WTC11 (cell line): ENCODE results near the gene PROSER2. TPM values are rescaled to one million over a fixed set of nuclear protein-coding genes. Genes with fewer than 3 reads are reported as not detected.

ENCODE experiments used
- ATAC-seq: fragments of 200-7000 bp; cut with Tn5 transposase; 2 replicates; pipeline ENCODE4 v1.10.0; 2021; ENCODE audit warnings: mild to moderate bottlenecking, moderate library complexity
- CTCF ChIA-PET: fragments of 300-600 bp; sonication (Branson Sonifier 250); formaldehyde crosslinking; loops from one replicate; lab custom pipeline; 2021; ENCODE audit warnings: antibody characterized with exemption; lab: Charles Lee
- POLR2A ChIA-PET: fragments of 350-600 bp; sonication (Branson Sonifier 250); formaldehyde crosslinking; loops from one replicate; lab custom pipeline; 2021; ENCODE audit warnings: antibody characterized with exemption; lab: Charles Lee
- DNase-seq: peaks from one replicate; pipeline ENCODE4 v3.0.0; 2021; ENCODE audit warnings: low spot score
- H3K27ac Mint-ChIP-seq: 2 replicates; pipeline ENCODE4 v1.8.0; 2021; ENCODE audit warnings: mixed read lengths
- H3K27me3 Mint-ChIP-seq: 2 replicates; pipeline ENCODE4 v1.8.0; 2021; ENCODE audit warnings: low read depth, mild to moderate bottlenecking, moderate library complexity, mixed read lengths
- H3K36me3 Mint-ChIP-seq: 2 replicates; pipeline ENCODE4 v1.8.0; 2021; ENCODE audit warnings: mixed read lengths
- H3K4me1 Mint-ChIP-seq: 2 replicates; pipeline ENCODE4 v1.8.0; 2022; ENCODE audit warnings: mixed read lengths
- H3K4me3 Mint-ChIP-seq: 2 replicates; pipeline ENCODE4 v1.8.0; 2021; ENCODE audit warnings: mild to moderate bottlenecking, moderate library complexity, mixed read lengths
- H3K9me3 Mint-ChIP-seq: 2 replicates; pipeline ENCODE4 v1.8.0; 2021; ENCODE audit warnings: mixed read lengths
- E2F5 ChIP-seq: sonication (generic); formaldehyde crosslinking; IDR thresholded peaks from 2 replicates; pipeline ENCODE4 v1.8.1; 2022; ENCODE audit warnings: mild to moderate bottlenecking, moderate library complexity, missing genetic modification reagents
- ELF4 ChIP-seq: sonication (generic); formaldehyde crosslinking; IDR thresholded peaks from 2 replicates; pipeline ENCODE4 v1.8.1; 2022; ENCODE audit warnings: low read depth, mild to moderate bottlenecking, moderate library complexity, missing genetic modification reagents
- GRHL2 ChIP-seq: fragments of 250-450 bp; sonication (Bioruptor Pico); IDR thresholded peaks from 2 replicates; pipeline ENCODE4 v1.8.0; 2022; ENCODE audit warnings: mild to moderate bottlenecking, moderate library complexity; ENCODE audit not compliant: insufficient replicate concordance, severe bottlenecking
- HMGA2 ChIP-seq: fragments of 250-450 bp; sonication (Bioruptor Pico); IDR thresholded peaks from 2 replicates; pipeline ENCODE4 v1.4.0; 2021; ENCODE audit warnings: mild to moderate bottlenecking, moderate library complexity
- NFE2L1 ChIP-seq: sonication (generic); formaldehyde crosslinking; IDR thresholded peaks from 2 replicates; pipeline ENCODE4 v1.8.1; 2023; ENCODE audit warnings: missing genetic modification reagents
- NR2C2 ChIP-seq: sonication (generic); formaldehyde crosslinking; IDR thresholded peaks from 2 replicates; pipeline ENCODE4 v1.8.0; 2022; ENCODE audit warnings: mild to moderate bottlenecking, missing genetic modification reagents
- RELA ChIP-seq: sonication (generic); formaldehyde crosslinking; IDR thresholded peaks from 2 replicates; pipeline ENCODE4 v1.8.1; 2022; ENCODE audit warnings: missing genetic modification reagents, mild to moderate bottlenecking, borderline replicate concordance
- USF1 ChIP-seq: sonication (generic); formaldehyde crosslinking; IDR thresholded peaks from 2 replicates; pipeline ENCODE4 v1.8.0; 2022; ENCODE audit warnings: mild to moderate bottlenecking, missing genetic modification reagents
- ZBTB21 ChIP-seq: sonication (generic); formaldehyde crosslinking; IDR thresholded peaks from 2 replicates; pipeline ENCODE4 v1.8.1; 2023; ENCODE audit warnings: mild to moderate bottlenecking, missing genetic modification reagents, borderline replicate concordance
- ZNF138 ChIP-seq: sonication (generic); formaldehyde crosslinking; conservative IDR thresholded peaks from 2 replicates; pipeline ENCODE4 v1.8.1; 2022; ENCODE audit warnings: mild to moderate bottlenecking, moderate library complexity, missing genetic modification reagents
- ZNF281 ChIP-seq: sonication (generic); formaldehyde crosslinking; IDR thresholded peaks from 2 replicates; pipeline ENCODE4 v1.8.0; 2023; ENCODE audit warnings: mild to moderate bottlenecking, missing genetic modification reagents
- ZNF317 ChIP-seq: sonication (generic); formaldehyde crosslinking; IDR thresholded peaks from 2 replicates; pipeline ENCODE4 v1.8.1; 2023; ENCODE audit warnings: low read depth, mild to moderate bottlenecking, moderate library complexity, missing genetic modification reagents, borderline replicate concordance
- ZNF425 ChIP-seq: fragments of 250-450 bp; sonication (Bioruptor Pico); conservative IDR thresholded peaks from 2 replicates; pipeline ENCODE4 v1.9.0; 2021; ENCODE audit warnings: mild to moderate bottlenecking
- ZNF671 ChIP-seq: fragments of 250-450 bp; sonication (Bioruptor Pico); IDR thresholded peaks from 2 replicates; pipeline ENCODE4 v1.8.0; 2021; ENCODE audit warnings: mild to moderate bottlenecking
- total RNA-seq: library from RNA; stranded (reverse); gene quantifications from 3 replicates; pipeline ENCODE4 v1.2.3, GENCODE V29; 2021
- TF ChIP-seq, protein P1 (sequence below): sonication (generic); formaldehyde crosslinking; IDR thresholded peaks from 2 replicates; pipeline ENCODE4 v1.8.1; 2022; ENCODE audit warnings: low read depth, missing genetic modification reagents, borderline replicate concordance
- TF ChIP-seq, protein P2 (sequence below): sonication (generic); formaldehyde crosslinking; IDR thresholded peaks from 2 replicates; pipeline ENCODE4 v1.8.0; 2023; ENCODE audit warnings: missing genetic modification reagents
- TF ChIP-seq, protein P3 (sequence below): sonication (generic); formaldehyde crosslinking; IDR thresholded peaks from 2 replicates; pipeline ENCODE4 v1.8.1; 2023; ENCODE audit warnings: mild to moderate bottlenecking, missing genetic modification reagents, borderline replicate concordance

The PROSER2 gene
- total RNA-seq, 1 experiment from 2014 or later, result 8.5 TPM

DNA sequence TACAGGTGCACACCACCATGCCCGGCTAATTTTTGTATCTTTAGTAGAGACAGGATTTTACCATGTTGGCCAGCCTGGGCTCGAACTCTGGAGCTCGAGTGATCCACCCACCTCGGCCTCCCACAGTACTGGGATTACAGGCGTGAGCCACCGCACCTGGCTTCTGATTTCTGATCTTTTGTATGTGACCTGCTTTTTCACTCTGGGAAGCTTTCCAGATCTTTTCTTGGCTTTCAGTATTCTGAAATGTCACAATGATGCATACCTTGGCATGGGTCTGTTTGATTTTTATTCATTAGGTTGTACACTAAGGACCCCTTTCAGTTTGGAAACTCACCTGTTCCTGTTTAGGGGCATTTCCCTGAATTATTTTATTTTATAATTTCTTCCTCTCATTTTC, 41.6 kb downstream of the PROSER2 start (continued):
- TF ChIP-seq ZNF425 (CRISPR knock-in tag) (no peak), RELA (CRISPR knock-in tag) (no peak), USF1 (CRISPR knock-in tag) (no peak)
- TF ChIP-seq, protein P1, sequence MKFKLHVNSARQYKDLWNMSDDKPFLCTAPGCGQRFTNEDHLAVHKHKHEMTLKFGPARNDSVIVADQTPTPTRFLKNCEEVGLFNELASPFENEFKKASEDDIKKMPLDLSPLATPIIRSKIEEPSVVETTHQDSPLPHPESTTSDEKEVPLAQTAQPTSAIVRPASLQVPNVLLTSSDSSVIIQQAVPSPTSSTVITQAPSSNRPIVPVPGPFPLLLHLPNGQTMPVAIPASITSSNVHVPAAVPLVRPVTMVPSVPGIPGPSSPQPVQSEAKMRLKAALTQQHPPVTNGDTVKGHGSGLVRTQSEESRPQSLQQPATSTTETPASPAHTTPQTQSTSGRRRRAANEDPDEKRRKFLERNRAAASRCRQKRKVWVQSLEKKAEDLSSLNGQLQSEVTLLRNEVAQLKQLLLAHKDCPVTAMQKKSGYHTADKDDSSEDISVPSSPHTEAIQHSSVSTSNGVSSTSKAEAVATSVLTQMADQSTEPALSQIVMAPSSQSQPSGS (CRISPR knock-in tag), result no peak

DNA sequence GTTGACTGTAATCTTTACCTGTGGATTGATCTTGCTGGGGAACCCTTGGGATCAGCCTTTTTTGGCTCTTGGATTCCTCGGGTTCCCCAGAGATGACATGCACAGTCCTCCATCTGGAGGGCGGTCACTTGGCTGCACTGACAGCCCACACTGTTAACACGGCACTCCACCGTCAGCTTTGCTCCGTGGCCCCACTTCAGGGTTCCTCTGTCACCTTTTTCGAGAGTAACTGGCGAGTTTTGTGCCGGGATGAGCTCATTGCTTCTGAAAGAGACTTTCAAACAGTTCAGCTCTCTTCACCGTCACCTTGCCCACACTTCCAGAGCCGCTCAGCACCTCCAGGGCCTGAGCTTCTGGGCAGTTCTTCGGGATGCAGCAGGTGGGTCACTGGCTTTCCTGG, 42.4 kb downstream of the PROSER2 start:
- H3K36me3 Mint-ChIP-seq, result no peaks in the 10 kb centered on the region
- no peak overlapping the region for H3K4me3 Mint-ChIP-seq
- POLR2A ChIA-PET, result no interaction called here
- no peak for ATAC-seq
- no peak for DNase-seq
- H3K9me3 Mint-ChIP-seq, result no peaks in the 10 kb centered on the region
- H3K4me1 Mint-ChIP-seq, result peaks cover 19% of the 10 kb centered on the region
- CTCF ChIA-PET, result interaction anchor here (0.6 to 1.0 kb wide), 3 partner anchors 12 to 121 kb away, joined by 3 to 4 read pairs (median 3); no protein-coding TSS in a partner anchor
- TF ChIP-seq, protein P2, sequence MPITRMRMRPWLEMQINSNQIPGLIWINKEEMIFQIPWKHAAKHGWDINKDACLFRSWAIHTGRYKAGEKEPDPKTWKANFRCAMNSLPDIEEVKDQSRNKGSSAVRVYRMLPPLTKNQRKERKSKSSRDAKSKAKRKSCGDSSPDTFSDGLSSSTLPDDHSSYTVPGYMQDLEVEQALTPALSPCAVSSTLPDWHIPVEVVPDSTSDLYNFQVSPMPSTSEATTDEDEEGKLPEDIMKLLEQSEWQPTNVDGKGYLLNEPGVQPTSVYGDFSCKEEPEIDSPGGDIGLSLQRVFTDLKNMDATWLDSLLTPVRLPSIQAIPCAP (CRISPR knock-in tag), result no peak
- TF ChIP-seq ZNF138 (CRISPR knock-in tag) (no peak), ZNF281 (CRISPR knock-in tag) (no peak), E2F5 (CRISPR knock-in tag) (no peak), ZNF671 (CRISPR knock-in tag) (no peak)
- H3K27ac Mint-ChIP-seq, result peak overlapping the region; percentile 70
- no peaks in the 10 kb centered on the region for H3K27me3 Mint-ChIP-seq

GRCh38 chr10:11866199-11866925, 43.2 kb downstream of the PROSER2 start:
- peak overlapping the region; percentile 32 for H3K27ac Mint-ChIP-seq
- TF ChIP-seq HMGA2 (CRISPR knock-in tag) (no peak), NFE2L1 (CRISPR knock-in tag) (no peak), GRHL2 (CRISPR knock-in tag) (no peak), NR2C2 (CRISPR knock-in tag) (no peak), ZBTB21 (no peak), ELF4 (CRISPR knock-in tag) (no peak), ZNF317 (no peak)
- TF ChIP-seq, protein P3, sequence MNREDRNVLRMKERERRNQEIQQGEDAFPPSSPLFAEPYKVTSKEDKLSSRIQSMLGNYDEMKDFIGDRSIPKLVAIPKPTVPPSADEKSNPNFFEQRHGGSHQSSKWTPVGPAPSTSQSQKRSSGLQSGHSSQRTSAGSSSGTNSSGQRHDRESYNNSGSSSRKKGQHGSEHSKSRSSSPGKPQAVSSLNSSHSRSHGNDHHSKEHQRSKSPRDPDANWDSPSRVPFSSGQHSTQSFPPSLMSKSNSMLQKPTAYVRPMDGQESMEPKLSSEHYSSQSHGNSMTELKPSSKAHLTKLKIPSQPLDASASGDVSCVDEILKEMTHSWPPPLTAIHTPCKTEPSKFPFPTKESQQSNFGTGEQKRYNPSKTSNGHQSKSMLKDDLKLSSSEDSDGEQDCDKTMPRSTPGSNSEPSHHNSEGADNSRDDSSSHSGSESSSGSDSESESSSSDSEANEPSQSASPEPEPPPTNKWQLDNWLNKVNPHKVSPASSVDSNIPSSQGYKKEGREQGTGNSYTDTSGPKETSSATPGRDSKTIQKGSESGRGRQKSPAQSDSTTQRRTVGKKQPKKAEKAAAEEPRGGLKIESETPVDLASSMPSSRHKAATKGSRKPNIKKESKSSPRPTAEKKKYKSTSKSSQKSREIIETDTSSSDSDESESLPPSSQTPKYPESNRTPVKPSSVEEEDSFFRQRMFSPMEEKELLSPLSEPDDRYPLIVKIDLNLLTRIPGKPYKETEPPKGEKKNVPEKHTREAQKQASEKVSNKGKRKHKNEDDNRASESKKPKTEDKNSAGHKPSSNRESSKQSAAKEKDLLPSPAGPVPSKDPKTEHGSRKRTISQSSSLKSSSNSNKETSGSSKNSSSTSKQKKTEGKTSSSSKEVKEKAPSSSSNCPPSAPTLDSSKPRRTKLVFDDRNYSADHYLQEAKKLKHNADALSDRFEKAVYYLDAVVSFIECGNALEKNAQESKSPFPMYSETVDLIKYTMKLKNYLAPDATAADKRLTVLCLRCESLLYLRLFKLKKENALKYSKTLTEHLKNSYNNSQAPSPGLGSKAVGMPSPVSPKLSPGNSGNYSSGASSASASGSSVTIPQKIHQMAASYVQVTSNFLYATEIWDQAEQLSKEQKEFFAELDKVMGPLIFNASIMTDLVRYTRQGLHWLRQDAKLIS (CRISPR knock-in tag), result no peak

More at GRCh38 chr10:11866199-11866925, 43.2 kb downstream of the PROSER2 start:
- Mint-ChIP-seq H3K36me3 (no peaks in the 10 kb centered on the region), H3K4me1 (peaks cover 22% of the 10 kb centered on the region), H3K9me3 (no peaks in the 10 kb centered on the region), H3K27me3 (peaks cover 3% of the 10 kb centered on the region; the same call in 1 of the 2 replicates), H3K4me3 (no peak overlapping the region)
- no peak for ATAC-seq
- ChIA-PET POLR2A (no interaction called here), CTCF (interaction anchor here (0.6 to 1.8 kb wide), 4 partner anchors 13 to 120 kb away, joined by 3 to 10 read pairs (median 4); no protein-coding TSS in a partner anchor)
- no peak for DNase-seq
